Activated CD4-positive, alpha-beta T cell treated with anti-CD3 and anti-CD28 coated beads for 1 hour (primary cell): ENCODE data around the gene RBM17.
"Not testable (repeated sequence)": the region's sequence is repeated elsewhere in the genome, so short reads cannot be mapped to it uniquely, and the experiment has no call there.

Experiments used
- DNase-seq: peaks from one replicate; pipeline ENCODE4 v3.0.0-alpha.2; 2020

RBM17 gene, protein sequence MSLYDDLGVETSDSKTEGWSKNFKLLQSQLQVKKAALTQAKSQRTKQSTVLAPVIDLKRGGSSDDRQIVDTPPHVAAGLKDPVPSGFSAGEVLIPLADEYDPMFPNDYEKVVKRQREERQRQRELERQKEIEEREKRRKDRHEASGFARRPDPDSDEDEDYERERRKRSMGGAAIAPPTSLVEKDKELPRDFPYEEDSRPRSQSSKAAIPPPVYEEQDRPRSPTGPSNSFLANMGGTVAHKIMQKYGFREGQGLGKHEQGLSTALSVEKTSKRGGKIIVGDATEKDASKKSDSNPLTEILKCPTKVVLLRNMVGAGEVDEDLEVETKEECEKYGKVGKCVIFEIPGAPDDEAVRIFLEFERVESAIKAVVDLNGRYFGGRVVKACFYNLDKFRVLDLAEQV

GRCh38 chr10:6088721-6089333, at the start of gene RBM17:
Gene RBM17, plus strand, starts transcription at chr10:6089034. Its CDS starts 8,032 bp downstream, at chr10:6097066.
- DNase-seq: peak; percentile 97

- no peak for DNase-seq
Measured at GRCh38 chr10:6039711-6040110, 49.1 kb upstream of the RBM17 start.

GRCh38 chr10:6040205-6040604, 48.6 kb upstream of the RBM17 start:
- no peak for DNase-seq

GRCh38 chr10:6043377-6043776, 45.5 kb upstream of the RBM17 start:
- DNase-seq: not testable (repeated sequence)

- no peak for DNase-seq
Measured at GRCh38 chr10:6044060-6044459, 44.8 kb upstream of the RBM17 start.

DNA sequence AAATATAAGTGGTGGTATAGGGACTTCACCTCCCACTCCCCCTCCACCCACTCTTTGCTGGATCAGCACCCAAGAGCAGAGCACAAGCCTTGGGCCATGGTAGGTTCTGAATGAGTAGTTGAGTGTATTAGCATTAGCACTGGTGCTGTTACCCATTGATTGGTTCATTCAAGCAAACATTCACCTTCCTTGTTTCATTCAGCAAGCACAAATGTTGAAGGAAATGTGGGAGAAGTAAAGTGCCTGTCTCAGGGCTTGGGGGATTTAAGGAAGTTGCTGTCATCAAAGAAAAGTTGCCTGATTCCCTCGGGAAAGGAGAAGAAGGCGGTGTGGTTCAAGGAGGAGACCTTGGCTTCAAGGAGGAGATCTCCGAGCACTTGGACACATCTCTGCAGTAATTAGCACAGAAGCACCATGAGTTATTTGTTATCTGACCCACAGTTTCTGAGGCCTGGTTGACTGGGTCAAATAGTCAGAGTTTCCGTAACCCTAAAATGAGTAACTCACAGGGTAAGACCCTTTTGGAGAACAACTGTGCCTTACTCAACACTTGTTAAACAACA, 44.0 kb upstream of the RBM17 start:
- no peak for DNase-seq

DNA sequence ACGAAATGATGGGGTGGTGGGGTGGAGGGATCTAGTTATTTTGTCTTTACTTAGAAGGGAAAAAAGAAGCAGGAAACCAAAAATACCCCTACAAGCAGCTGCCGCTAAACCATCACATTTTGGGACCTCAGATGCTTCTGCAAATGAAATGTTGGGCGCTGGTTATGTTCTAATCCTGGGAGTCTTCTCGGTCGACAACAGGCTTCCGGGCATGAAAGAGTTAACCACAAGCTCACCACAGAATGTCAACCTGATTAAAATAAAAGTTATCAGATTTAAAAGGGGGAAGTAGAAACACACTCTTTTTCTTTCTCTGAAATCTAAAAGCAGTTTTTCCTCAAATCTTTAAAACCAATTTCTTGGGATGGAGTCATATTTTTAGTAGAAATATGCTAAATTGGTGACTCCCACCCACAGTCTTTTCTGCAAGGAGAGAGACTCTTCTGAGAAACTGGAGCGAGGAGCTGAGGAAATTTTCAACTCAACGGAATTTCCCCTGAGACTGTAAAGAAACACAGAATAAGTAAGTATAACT, 43.5 kb upstream of the RBM17 start:
- no peak for DNase-seq

DNA sequence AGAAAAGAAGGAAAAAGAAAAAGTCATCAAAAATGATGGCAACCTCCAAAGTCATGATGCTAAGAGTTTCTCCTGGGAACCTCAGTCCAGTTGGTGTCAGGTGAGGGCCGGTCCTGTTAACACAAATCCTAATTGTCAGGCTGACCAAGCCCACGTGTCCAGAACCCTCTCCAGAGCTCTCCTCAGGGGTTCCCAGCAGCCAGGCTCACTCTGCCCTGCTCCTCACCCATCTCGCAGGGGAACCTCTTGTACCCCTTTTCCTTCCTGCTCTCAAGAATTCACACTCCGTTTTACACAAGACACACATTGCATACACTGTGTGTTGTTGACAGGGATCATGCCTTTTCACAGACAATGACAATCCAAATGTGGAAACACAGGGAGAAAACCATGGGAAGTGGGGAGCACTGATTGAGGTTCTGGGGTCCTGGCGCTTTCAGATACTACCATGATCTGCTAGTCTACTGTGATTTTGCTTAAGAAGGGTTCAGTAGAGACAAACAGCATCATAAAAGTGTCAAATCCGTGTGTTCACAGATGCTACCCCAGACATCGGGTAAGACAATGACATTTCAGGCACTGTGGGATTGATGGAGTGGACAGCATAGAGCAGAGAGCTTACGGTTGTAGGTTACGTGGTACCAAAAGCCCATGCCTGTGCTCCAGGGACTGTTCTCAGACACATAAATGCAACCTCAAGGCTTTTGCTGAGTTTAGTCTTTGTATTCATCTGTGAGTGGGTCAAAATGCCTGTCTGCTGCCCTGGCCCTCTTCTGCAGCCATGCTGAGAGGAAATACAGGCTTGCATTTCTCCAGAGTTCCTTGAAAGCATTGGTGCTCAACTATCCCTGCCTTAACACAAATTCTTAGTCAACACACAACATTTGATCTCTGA, 42.7 kb upstream of the RBM17 start:
- no peak for DNase-seq

GRCh38 chr10:6046773-6047611, 41.8 kb upstream of the RBM17 start:
- no peak for DNase-seq

DNA sequence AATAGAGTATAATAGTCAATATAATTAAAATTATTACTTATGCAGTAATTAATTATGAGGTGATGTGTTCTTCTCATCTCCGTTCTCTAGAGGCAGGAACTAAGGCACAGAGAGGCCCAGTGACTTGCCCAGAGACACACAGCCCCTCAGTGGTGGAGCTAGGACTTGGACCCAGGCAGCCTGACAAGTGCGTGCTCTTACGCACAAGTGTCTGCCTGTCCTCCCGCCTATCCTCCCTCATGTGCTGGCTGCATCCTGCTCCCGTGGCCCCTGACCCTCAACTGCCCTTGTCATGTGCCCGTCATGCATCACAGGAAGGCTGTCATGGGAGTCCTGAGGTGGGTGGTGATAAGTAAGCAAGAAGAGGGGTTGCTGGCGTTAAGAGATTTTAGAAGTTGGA, 41.0 kb upstream of the RBM17 start:
- DNase-seq: no peak

- no peak for DNase-seq
Measured at GRCh38 chr10:6048281-6049030, 40.4 kb upstream of the RBM17 start.

DNA sequence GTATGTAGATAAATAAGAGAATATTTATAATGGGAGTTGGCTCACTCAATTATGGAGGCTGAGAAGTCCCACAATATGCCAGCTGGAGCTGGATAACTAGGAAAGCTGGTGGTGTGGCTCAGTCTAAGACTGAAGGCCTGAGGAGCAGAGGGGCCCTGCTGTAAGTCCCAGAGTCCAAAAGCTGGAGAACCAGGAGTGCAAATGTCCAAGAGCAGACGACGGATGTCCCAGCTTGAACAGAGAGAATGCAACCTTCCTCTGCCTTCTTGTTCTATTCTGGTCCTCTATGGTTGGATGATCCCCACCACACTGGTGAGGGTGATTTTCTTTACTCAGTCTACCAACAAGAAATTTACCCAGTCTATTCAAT, 39.8 kb upstream of the RBM17 start:
- no peak for DNase-seq

DNA sequence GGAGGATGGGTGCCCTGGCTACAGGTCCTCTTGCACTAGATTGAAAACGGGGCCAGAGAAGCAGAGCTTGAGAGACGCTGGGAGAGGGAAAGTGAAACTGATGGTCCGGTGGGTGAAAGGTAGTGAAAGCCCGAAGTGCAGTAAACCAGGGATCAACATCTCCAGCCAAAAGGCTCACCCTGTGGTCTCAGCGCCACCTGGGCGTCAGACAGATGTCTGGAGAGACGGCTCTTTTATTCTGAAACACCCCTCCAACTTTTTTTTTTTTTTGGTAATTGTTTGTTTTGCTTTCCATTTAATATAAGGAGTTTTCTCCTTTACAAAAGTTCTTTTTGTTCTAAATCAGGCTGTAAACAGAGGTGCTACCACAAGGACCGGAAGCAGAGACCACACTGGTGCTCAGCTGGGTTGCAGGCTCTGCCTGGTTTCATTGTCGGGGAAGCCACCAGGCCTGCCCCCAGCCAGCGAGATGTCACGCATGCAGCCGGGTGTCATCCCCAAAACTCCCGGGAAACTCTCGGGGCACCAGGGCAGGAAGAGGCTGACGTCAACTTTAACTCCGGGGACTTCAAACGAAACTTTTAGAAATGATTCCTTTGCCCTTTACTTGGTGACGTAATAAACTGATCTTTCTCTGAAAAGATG, 37.9 kb upstream of the RBM17 start:
- DNase-seq: peak; percentile 69

DNA sequence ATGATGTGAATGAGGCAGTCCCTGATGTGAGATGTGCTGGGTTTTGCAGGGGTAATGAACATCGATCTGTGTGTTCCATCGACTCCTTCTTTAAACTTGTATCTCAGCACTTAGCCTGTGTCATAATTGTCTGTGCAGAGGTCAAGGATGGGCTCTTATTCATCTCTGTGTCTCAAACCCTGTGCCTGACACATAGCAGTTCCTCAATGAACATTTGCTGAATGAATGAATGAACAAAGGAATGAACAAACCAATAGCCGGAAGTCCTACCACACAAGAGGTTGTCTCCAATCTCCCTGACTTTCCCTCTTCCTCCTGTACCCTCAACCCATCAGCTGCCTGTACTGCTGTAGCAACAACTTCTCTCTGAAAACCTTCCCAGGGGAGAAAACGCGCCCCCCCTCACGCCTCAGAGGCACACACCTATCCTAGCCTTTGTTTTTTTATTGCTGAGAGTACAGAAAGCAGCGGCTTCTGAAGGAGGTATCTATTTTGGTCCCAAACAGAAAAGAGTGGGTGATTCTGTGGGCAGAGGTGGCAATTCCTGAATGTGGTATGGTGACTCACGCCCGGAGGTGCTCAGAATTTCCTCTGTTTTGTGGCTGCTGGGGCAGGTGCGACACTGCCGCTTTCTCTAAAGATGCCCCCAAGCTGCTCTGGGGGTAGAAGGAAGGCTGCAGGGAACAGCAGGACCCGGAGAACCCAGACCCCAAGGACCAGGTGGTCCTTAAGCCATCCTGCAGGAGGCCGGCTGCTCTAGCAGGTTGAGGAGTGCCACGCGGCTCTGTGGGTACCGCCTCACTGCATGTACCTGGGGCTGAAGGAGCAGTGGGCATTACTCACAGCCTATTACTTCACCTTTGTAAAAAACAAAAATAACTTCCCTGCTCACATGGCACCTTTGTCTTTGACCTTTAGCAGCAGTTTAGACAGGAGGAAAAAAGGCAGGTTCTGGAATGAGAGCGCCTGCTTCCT, 36.3 kb upstream of the RBM17 start:
- DNase-seq: peak; percentile 70

DNA sequence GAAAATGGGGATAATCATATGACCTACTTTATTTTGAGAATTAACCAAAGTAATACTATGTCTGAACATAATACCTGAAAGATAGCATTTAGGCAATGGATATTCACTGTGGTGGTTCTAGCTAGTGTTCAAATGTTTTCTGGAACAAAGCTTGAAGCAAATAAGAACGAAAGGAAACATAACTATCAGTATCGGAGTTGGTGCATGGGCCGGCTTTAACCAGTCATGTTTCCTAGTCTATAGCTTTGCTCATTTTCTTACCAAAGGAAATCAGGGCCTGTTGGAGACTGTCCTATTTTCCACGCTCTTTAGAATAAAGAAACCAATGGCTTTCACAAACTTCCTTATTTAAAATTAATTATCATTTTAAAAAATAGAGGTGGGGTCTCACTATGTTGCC, 35.5 kb upstream of the RBM17 start:
- no peak for DNase-seq

DNA sequence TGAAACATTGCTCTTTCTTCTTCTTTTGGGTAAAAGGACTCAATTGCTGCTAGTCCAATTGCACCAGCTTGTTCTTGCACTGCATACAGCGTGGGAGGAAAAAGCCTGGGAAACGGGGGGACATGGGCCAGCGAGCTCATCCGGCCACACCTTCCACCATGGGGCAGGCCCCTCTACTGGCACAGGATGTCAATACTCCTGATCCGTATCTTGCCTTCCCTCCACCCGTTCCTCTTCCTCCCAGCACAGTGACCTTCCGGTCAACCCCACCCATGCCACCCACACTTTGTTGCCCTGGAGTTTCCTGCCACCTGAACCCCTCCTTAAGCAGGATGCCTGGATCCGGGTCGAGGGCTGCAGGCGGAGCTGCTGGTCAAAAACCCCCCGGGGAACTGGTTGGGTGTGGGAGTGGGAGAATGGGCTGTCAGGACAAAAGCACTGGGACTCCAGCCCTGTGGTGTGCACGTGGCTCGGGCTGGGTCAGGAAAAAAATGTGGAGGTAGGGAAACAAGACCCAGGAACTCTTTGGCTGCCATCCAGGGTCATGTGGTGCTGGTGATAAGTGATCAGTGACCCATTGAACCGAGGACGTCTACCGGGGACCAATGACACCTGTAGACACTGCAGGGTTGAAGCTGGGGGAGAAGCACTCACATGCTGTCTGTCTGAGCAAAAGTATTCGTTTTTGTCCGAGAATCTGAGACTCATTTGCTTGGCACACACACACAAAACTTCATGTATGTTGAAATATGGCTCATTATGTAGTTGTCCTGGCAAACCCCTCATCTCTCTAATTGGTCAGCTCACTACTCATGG, 34.8 kb upstream of the RBM17 start:
- DNase-seq: no peak

GRCh38 chr10:6054884-6055283, 34.0 kb upstream of the RBM17 start:
- DNase-seq: no peak

GRCh38 chr10:6055929-6056328, 32.9 kb upstream of the RBM17 start:
- no peak for DNase-seq
